Right lobe of liver (tissue), 6 donors: ENCODE measurements around the gene CPED1. TPM values are rescaled to one million over a fixed set of nuclear protein-coding genes. Genes with fewer than 3 reads are reported as not detected.

ENCODE experiments used
- ATAC-seq, 4 donors: fragments of 200-7000 bp; cut with Tn5 transposase; one replicate each; pipeline ENCODE4 v1.9.1; 2020; ENCODE audit warnings: mild to moderate bottlenecking in 4 of 4, moderate library complexity in 4 of 4
- DNase-seq, 3 donors: peaks; one replicate each; pipeline ENCODE4 v3.0.0-alpha.2; 2020
- H3K27ac ChIP-seq, 3 donors: fragments of 200-600 bp; one replicate each; pipeline ENCODE4 v1.8.0; 2022
- H3K27me3 ChIP-seq, 2 donors: fragments of 200-600 bp; one replicate each; pipeline ENCODE4 v1.8.0; 2022
- H3K36me3 ChIP-seq, 4 donors: fragments of 200-600 bp; sonication (generic) in 1 of 4; one replicate each; pipeline versions ENCODE4 v1.5.1 to v1.8.0; 2017 to 2022; ENCODE audit warnings: control low read depth in 1 of 4
- H3K4me1 ChIP-seq, 4 donors: fragments of 200-600 bp; sonication (generic) in 1 of 4; one replicate each; pipeline versions ENCODE4 v1.5.1 to v1.8.0; 2017 to 2022; ENCODE audit warnings: control low read depth in 1 of 4
- H3K4me3 ChIP-seq, 3 donors: fragments of 200-600 bp; one replicate each; pipeline ENCODE4 v1.8.0; 2022
- H3K9me3 ChIP-seq, 4 donors: fragments of 200-600 bp; sonication (generic) in 1 of 4; one replicate each; pipeline versions ENCODE4 v1.5.1 to v1.8.0; 2017 to 2022; ENCODE audit warnings: control low read depth in 1 of 4
- CTCF ChIP-seq, 4 donors: fragments of 200-600 bp in 3 of 4; fragments of 450-650 bp in 1 of 4; IDR thresholded peaks; one replicate each; pipeline versions ENCODE4 v1.5.1 to v1.8.0; 2016 to 2022; ENCODE audit warnings: antibody characterized with exemption in 4 of 4, mild to moderate bottlenecking in 2 of 4
- POLR2A ChIP-seq: fragments of 450-650 bp; IDR thresholded peaks from one replicate; pipeline ENCODE4 v1.6.1; 2017; ENCODE audit warnings: antibody characterized with exemption, mild to moderate bottlenecking
- WGBS: methylation state at CpG from one replicate; pipeline ENCODE4 v1.1.6; 2018; ENCODE audit warnings: low coverage, low lambda C conversion rate; ENCODE audit not compliant: insufficient coverage; ENCODE audit errors: missing lambda C conversion rate; 5-methylcytosine and 5-hydroxymethylcytosine counted together
- intact Hi-C, 2 donors: fragments of 100-400 bp; cut with DNase I; formaldehyde crosslinking; loops; one replicate each; pipeline versions ENCODE4 v1.11.2 to v1.14.1; 2022
- small RNA-seq, 2 experiments: library from RNA; depleted of rRNA; stranded (forward); fragments of <200 nt; gene quantifications; one replicate each; pipeline ENCODE3, GENCODE V24; 2016
- total RNA-seq, 6 experiments: library from RNA; depleted of rRNA in 2 of 6; stranded (reverse); fragments of >200 nt in 2 of 6; fragmentation: NEBNext Ultra II Directional in 3 of 6; extraction: Animal tissue kit (Norgen Biotek cat#: 25700) in 3 of 6; gene quantifications; one replicate each; pipeline versions ENCODE4 v1.1.0 to v1.2.4, GENCODE V29; 2016 to 2023
- donor health status: DM: no; HTN: yes; CAD: no.
- donor health status: DM: no; HTN: no; CAD: no.
- donor health status: DM: no; HTN: no; CAD: no.
- donor health status: DM: no; HTN: yes; CAD: no.
- donor health status: DM: no; HTN: yes; CAD: no.

The CPED1 gene
- total RNA-seq, 6 experiments from 2014 or later, result 24.3 to 45.8 (median 34.9) TPM

- Histone ChIP-seq H3K4me3 (no peak overlapping the region), H3K27ac (no peak overlapping the region), H3K36me3 (no peaks in the 10 kb centered on the region), H3K4me1 (peaks cover 0 to 12% (median 2%) of the 10 kb centered on the region in 4 donors), H3K27me3 (no peaks in the 10 kb centered on the region), H3K9me3 (no peaks in the 10 kb centered on the region)
- TF ChIP-seq POLR2A (no peak), CTCF (IDR thresholded peaks at IDR 0.05) (no peak)
- intact Hi-C loops, result no loop called here
- ATAC-seq (peak in 2 of 4 donors; percentile 25 to 48), DNase-seq (no peak)
- 67% methylated on average over 2 of the region's 2 CpGs for WGBS
Measured at GRCh38 chr7:121344093-121344492, 355.6 kb downstream of the CPED1 start.

GRCh38 chr7:121344497-121344896, 356.0 kb downstream of the CPED1 start:
- intact Hi-C loops, result no loop called here
- Histone ChIP-seq H3K9me3 (no peaks in the 10 kb centered on the region), H3K27me3 (no peaks in the 10 kb centered on the region), H3K36me3 (no peaks in the 10 kb centered on the region), H3K4me3 (no peak overlapping the region), H3K27ac (no peak overlapping the region), H3K4me1 (peaks cover 0 to 12% (median 2%) of the 10 kb centered on the region in 4 donors)
- WGBS, result 89% methylated on average over 1 of the region's 1 CpG
- DNase-seq (no peak), ATAC-seq (peak in 1 of 4 donors; percentile 18)
- no peak for TF ChIP-seq CTCF (IDR thresholded peaks at IDR 0.05)
- TF ChIP-seq POLR2A, result no peak

Small RNAs within 50 kb of the gene (small RNA-seq; reads per million reads assigned to genes)
- gene HMGN1P18, result 0 reads per million in 2 experiments
- 0 reads per million in 2 experiments for gene RNA5SP240
- 0 to 0.13 reads per million in 2 experiments for gene RNA5SP241
- 0 reads per million in 2 experiments for gene RNU6-517P

Other genes starting within 250 kb of the CPED1 start
- gene TSPAN12, start 130.6 kb upstream of the CPED1 start, total RNA-seq, result 10 to 100 TPM; 10.7 to 14.4 (median 12.6) TPM
- 1 to 10 TPM; 4.5 to 6.5 (median 6.2) TPM for gene ING3, start 37.9 kb upstream of the CPED1 start, total RNA-seq